ENCODE results near the gene NEURL4. TPM values are rescaled to one million over a fixed set of nuclear protein-coding genes. Genes with fewer than 3 reads are reported as not detected.

Gene NEURL4
- total RNA-seq, 1 donor from 2014 or later, result 45.1 TPM

DNA sequence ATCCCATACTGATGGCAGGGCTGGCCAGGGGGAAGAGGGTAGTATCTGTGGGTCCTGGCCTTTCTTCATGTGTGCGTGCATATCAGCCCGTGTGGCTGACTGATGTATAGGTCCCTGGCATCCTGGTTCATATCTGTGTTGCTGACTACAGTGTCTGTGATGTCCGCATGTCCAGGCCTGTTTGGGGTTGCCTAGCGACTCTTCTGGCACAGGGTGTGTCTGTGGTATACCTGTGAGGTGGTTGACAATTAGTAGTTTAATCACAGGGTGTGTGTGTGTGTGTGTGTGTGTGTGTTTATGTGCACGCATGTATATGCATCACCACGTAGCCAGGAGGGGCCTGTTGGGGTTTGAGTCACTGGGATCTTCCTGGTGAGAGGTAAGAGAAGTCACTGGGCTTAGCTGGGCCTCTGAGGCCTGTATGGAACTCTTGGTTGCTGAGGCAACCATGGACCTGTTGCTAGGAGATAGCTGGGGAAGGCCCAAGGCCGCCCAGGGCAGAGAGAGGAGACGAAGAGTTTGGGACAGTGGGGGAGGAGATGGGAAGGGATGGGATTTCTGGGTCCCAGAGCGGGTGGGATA is 25.2 kb upstream of the NEURL4 start:
- H3K9me3 Mint-ChIP-seq (ENCODE audit: unreplicated experiment), result no peaks in the 10 kb centered on the region
- no peaks in the 10 kb centered on the region for H3K36me3 Mint-ChIP-seq (ENCODE audit: unreplicated experiment)
- DNase-seq (ENCODE audit: extremely low spot score, unreplicated experiment), result no peak
- no peak overlapping the region for H3K4me3 Mint-ChIP-seq (ENCODE audit: unreplicated experiment)
- H3K27ac Mint-ChIP-seq (ENCODE audit: unreplicated experiment), result peak overlapping the region; percentile 43
- TF ChIP-seq, protein P1, sequence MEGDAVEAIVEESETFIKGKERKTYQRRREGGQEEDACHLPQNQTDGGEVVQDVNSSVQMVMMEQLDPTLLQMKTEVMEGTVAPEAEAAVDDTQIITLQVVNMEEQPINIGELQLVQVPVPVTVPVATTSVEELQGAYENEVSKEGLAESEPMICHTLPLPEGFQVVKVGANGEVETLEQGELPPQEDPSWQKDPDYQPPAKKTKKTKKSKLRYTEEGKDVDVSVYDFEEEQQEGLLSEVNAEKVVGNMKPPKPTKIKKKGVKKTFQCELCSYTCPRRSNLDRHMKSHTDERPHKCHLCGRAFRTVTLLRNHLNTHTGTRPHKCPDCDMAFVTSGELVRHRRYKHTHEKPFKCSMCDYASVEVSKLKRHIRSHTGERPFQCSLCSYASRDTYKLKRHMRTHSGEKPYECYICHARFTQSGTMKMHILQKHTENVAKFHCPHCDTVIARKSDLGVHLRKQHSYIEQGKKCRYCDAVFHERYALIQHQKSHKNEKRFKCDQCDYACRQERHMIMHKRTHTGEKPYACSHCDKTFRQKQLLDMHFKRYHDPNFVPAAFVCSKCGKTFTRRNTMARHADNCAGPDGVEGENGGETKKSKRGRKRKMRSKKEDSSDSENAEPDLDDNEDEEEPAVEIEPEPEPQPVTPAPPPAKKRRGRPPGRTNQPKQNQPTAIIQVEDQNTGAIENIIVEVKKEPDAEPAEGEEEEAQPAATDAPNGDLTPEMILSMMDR (IDR thresholded peaks at IDR 0.05), result no peak
- H3K4me1 Mint-ChIP-seq (ENCODE audit: unreplicated experiment), result peaks cover 44% of the 10 kb centered on the region
- H3K27me3 Mint-ChIP-seq (ENCODE audit: unreplicated experiment), result no peaks in the 10 kb centered on the region

DNA sequence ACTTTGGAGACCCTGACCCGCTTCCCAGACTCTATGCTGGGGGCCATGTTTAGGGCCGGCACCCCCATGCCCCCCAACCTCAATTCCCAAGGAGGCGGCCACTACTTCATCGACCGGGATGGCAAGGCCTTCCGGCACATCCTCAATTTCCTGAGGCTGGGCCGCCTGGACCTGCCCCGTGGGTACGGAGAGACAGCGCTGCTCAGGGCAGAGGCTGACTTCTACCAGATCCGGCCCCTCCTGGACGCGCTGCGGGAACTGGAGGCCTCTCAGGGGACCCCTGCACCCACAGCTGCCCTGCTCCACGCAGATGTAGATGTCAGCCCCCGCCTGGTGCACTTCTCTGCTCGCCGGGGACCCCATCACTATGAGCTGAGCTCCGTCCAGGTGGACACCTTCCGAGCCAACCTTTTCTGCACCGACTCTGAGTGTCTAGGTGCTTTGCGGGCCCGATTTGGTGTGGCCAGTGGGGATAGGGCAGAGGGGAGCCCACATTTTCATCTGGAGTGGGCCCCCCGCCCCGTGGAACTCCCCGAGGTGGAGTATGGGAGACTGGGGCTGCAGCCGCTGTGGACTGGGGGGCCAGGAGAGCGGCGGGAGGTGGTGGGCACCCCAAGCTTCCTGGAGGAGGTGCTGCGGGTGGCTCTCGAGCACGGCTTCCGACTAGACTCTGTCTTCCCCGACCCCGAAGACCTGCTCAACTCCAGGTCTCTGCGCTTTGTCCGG is 23.9 kb upstream of the NEURL4 start:
- Mint-ChIP-seq H3K4me1 (ENCODE audit: unreplicated experiment) (peaks cover 49% of the 10 kb centered on the region), H3K9me3 (ENCODE audit: unreplicated experiment) (no peaks in the 10 kb centered on the region), H3K36me3 (ENCODE audit: unreplicated experiment) (no peaks in the 10 kb centered on the region), H3K27me3 (ENCODE audit: unreplicated experiment) (no peaks in the 10 kb centered on the region), H3K27ac (ENCODE audit: unreplicated experiment) (peak overlapping the region; percentile 81), H3K4me3 (ENCODE audit: unreplicated experiment) (peak overlapping the region; percentile 75)
- TF ChIP-seq, protein P1 (IDR thresholded peaks at IDR 0.05), result no peak
- no peak for DNase-seq (ENCODE audit: extremely low spot score, unreplicated experiment)

- Mint-ChIP-seq H3K4me1 (ENCODE audit: unreplicated experiment) (peaks cover 51% of the 10 kb centered on the region), H3K4me3 (ENCODE audit: unreplicated experiment) (peak overlapping the region; percentile 75), H3K27me3 (ENCODE audit: unreplicated experiment) (no peaks in the 10 kb centered on the region), H3K9me3 (ENCODE audit: unreplicated experiment) (no peaks in the 10 kb centered on the region), H3K27ac (ENCODE audit: unreplicated experiment) (peak overlapping the region; percentile 81), H3K36me3 (ENCODE audit: unreplicated experiment) (no peaks in the 10 kb centered on the region)
- TF ChIP-seq, protein P1 (IDR thresholded peaks at IDR 0.05), result no peak
- no peak for DNase-seq (ENCODE audit: extremely low spot score, unreplicated experiment)
Observed at GRCh38 chr17:7352503-7352889, 23.4 kb upstream of the NEURL4 start.

- peak within 1 kb of the TSS; percentile 92 for H3K4me3 Mint-ChIP-seq (ENCODE audit: unreplicated experiment)
- H3K36me3 Mint-ChIP-seq (ENCODE audit: unreplicated experiment), result no peaks in the 10 kb centered on the region
- no peaks in the 10 kb centered on the region for H3K9me3 Mint-ChIP-seq (ENCODE audit: unreplicated experiment)
- DNase-seq (ENCODE audit: extremely low spot score, unreplicated experiment), result peak; percentile 95
- peaks cover 51% of the 10 kb centered on the region for H3K4me1 Mint-ChIP-seq (ENCODE audit: unreplicated experiment)
- peak within 1 kb of the TSS; percentile 96 for H3K27ac Mint-ChIP-seq (ENCODE audit: unreplicated experiment)
- no peaks in the 10 kb centered on the region for H3K27me3 Mint-ChIP-seq (ENCODE audit: unreplicated experiment)
- TF ChIP-seq, protein P1 (IDR thresholded peaks at IDR 0.05), result peak; percentile 67
Observed at GRCh38 chr17:7351665-7352502, 22.7 kb upstream of the NEURL4 start, which contains the start of gene KCTD11. KCTD11 (plus strand) TSS chr17:7352162.

All from osteocyte (in vitro differentiated cells).